SK-N-DZ (cell line): ENCODE measurements around the gene SGF29.
A peak's percentile ranks its signal among the peaks of the same experiment; 100 is the strongest.
"Not testable (repeated sequence)": the region's sequence is repeated elsewhere in the genome, so short reads cannot be mapped to it uniquely, and the experiment has no call there.

ENCODE experiments used
- DNase-seq: peaks from one replicate; pipeline ENCODE4 v3.0.0-alpha.2; 2015; ENCODE audit warnings: low spot score

Gene SGF29

DNA sequence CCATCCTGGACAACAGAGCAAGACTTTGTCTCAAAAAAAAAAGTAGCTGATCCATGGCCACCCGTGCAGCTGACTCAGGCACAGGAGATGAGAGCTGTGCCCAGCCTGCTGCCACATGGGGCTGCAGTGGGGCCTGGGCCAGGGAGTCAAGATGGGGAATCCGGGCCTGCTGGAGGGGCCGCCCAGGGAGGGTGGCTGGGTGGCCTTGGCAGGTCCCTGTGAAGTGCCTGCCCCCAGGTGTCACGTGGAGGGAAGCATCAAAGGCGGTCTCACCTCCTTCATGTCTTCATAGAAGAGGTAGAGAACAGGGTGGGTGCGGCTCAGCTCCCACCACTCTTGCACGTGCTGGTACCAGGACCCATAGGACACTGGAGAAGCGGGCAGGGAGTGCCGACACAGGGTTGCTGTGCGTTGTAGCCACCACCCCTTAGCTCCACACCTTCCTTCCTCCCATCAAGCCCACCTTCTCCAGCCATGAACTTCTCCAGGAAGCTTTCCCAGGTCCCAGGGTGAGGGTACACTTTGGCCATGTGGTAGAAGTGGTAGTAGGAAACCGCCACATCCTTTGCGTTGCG is 39.3 kb downstream of the SGF29 start:
- no peak for DNase-seq

DNA sequence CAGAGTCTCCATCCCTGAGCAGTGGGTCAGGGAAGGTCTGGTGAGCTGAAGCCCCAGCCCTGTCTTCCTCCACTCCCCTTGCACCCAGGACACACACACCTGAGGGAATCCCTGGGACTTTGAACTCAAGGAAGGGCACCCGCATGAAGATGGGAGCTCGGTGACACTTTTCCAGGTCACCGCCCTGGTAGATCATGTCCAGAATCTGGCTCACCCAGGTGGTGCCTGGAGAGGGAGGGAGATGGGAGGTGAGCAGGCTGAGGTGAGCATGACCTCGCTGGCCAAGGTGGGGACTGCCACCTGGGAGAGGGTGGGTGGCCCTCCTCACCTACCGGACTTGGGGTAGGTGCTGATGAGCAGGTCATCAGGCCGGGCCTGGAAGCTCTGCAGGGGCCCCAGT is 41.7 kb downstream of the SGF29 start:
- DNase-seq, result not testable (repeated sequence)

DNA sequence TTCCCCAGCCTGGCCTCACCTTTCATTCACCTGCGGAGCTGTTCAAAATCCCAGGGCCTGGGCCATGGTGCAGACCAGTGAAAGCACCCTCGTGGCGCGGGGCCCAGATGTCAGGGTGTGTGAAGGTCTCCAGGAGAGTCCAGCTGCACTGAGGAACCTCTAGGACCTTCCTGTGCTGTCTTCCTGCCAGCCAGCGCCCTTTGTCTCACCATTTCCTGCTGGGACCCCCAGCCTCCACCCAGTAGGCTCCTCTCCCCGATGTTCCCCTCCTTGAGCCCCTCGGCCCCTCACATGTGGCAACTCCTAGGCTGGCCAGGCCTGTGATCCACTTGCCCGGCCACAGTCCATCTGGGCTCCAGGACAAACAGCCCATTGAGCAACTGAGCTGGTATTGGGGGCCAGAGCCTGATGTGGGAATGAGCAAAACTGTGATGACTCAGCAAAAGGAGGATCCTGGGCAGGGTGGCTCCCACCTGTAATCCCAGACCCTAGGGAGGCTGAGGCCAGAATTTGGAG is 42.5 kb downstream of the SGF29 start:
- DNase-seq, result no peak

DNA sequence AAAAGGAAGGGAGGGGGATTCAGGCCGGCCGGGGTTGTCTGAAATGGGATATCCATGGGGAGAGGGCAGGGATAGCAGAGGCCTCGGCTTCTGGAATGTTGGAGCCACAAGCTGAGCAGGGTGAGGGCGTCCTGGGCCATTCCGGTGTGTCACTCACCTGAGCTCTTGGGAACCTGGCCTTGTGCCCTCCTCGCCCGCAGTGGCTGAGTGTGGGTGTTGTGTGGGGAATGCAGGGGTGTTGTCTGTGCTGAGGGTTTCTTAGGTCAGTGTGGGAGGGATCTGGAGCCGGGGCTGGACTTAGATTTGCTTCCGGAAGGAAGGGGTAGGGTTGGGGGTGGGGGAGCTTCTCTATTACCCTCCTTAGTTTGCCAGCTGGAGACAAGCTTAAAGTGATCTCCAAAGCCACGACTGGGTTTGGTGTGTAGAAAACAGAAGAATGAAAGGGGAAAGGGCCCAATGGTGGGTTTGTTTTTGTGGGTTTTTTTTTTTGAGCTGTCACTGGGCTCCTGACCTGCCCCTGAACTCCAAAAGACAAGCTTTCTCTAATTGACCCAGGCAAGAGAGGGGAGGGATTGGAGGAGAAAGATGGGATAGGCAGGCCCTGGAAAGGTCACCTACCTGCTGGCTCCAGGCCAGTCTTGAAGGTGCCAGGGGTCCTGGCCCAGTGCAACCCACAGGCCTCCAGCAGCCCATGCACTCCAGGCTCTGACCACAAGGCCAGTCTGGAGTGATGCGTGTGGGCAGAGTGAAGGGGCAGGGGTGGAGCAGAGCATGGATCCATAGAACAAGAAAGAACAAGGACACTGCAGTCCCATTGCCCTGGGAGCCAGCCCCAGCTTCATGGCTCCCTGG is 43.3 kb downstream of the SGF29 start, which contains the start of gene SULT1A2:
Gene SULT1A2 (minus strand): TSS at position 211 of the 852 bp plus-strand sequence. CDS start 1,120 bp downstream, outside the sequence.
- no peak for DNase-seq

DNA sequence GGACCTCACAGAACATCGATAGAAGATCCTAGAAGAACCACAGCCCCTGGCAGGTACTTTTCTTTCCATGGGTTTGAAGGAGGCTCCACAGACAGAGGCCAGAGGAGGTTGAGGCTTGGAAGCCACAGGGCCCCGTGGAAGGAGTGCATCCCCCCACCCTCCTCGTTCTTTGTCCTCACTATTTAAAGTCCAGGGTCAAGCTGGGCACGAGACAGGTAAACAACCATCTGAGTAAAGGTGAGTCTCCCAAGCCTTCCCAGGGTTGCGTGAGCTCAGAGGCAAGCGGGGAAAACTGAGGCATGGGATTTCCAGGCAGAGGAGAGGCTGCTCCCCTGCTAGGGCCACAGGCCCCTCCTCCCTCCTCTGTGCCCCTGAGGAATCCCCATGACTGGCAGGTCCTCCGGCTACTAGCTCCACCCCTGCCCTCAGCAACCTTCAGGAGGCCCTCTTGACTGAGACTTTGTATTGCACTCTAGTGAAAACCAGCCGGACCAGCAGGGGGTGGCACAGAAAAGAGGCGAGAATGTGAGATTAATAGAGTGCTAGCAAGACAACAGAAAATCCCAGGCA is 44.1 kb downstream of the SGF29 start:
- peak; percentile 37 for DNase-seq

DNA sequence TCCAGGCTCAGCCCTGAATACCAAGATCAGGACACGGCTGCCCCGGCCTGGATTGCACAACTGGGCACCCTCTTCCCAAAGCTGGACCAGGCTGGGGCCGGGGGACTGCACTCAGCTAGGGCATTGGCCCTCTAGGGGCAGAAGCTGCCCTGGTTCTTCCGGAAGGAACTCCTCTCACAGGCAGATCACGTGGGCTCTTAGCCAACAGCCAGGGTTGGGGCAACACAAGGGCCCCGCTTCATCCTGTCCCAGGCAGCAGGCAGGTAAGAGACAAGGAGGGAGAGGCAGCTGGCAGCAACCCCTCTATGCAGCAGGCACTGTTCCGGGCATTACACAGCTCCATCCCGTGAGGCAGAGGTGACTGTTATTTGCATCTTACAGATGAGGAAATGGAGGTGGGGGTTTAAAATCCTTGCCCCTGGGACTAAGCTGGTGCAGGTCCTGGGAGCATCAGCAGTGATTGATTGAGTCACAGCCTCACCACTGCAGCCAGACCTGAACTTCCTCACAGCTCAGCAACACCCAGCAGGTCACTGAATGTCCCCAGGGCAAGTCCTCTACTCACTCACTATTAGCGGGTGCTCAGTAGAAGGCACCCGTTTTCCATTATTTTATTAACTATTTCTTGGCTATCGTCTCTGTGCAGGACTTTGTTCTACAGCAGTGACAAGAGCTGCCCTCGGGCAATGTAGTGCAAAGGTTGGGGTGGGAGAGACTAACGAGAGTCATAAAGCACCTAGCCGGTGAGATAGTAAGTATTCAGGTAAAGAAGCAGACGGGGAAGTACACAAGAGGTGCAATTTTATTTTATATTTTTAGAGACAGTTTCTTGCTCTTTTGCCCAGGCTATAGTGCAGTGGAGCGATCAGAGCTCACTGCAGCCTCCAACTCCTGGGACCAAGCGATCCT is 45.9 kb downstream of the SGF29 start:
- not testable (repeated sequence) for DNase-seq

DNA sequence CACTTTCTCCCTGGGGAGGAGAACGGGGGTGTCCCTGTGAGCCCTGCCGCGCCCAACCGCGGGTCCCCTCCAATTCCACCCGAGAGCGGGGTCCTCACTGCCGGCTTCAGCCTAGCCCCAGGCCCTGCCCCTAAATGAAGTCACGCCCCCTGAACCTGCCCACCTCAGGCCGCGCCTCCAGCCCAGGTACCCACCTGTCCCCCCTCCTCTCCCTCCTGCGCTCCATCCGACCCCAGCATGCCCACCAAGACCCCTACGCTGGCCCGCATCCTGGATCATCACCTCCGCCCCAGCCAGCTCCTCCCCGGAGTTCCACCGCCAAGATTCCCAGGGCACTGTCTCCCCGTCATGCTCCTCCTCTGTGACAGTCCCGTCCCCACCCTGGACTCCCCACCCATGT is 47.2 kb downstream of the SGF29 start:
- DNase-seq, result not testable (repeated sequence)

DNA sequence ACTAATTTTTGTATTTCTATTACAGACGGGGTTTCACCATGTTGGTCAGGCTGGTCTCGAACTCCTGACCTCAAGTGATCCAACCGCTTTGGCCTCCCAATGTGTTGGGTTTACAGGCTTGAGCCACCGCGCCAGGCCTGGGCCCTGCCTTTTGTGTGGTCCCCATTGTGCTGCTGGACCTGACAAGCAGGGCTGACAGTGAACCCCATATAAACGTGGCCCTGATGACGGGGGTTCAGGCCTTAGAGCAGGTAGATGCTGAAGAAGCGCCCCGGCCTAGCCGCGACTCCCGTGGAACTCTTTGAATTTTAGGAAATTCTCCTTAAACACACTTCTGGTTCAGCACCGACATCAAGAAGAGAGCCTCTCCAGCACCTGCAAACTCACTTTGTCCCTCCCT is 47.9 kb downstream of the SGF29 start:
- DNase-seq, result not testable (repeated sequence)

DNA sequence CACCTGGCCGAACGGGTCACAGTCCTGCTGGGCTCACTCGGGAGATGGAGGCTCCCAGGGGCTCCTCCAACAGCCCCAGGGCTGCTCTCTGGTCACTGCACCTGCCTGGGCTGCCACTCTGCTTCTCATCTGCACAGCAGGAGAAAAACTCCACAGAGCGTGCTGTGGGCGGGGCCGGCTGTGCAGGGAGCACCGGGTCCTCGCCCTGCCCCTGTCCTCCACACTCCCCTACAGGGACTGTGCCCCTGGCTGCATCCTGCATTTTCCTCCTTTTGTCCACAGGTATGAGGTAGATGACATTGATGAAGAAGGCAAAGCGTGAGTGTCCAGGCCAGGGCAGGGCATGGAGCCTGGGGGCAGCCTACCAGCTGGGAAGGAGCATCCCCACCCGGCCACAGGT is 48.3 kb downstream of the SGF29 start:
- not testable (repeated sequence) for DNase-seq

DNA sequence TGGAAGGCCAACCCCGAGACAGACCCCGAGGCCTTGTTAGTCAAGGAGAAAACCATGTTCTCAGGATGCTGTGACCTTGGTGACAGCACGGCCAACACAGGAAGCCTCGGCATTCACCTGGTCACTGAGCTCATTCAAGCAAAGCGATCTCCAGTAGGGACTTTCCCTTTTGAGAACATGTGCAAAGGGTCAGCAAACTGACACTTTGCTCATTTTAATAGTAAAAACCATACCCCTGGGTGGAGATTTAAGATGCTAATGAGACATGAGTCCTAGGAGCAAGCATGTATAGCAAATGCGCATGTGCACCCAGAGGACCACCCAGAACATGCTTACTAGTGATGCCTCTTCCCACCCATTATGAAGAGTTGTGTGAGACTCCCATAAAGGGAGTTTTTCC is 48.8 kb downstream of the SGF29 start:
- no peak for DNase-seq

DNA sequence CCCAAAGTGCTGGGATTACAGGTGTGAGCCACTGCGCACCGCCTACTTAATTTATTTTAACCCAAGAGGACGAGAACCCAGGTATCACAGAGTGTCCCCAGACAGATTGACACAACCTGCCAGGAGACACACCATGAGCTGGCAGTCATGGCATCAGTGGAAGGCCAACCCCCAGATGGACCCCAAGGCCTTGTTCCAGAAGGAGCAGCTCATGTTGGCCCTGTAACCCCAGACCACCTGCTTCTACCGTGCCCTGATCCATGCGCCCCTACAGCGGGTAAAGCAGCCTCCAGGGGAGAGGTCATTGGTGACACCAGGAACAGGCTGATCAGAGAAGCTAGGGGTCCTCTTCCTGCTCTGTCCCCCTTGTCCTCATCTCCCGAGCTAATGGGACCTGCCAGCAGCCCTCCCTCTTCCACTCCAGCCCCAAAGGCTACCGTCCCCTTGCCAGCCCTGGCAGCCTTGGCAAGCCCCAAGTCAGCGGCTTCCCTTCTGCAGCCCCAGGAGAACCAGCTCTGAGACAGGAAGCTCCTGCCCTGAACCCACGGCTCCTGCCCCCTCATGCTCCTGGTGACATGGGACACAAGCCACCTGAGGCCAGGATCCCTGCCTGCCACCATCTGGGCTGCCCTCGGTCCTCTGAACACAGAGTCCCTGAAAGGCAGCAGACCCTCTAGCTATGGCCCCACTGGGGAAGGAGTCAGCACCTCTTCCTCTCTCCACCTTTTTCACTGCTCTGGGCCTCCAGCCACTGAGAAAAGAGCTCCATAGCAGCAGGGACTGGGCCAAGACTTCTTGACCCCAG is 49.9 kb downstream of the SGF29 start:
- no peak for DNase-seq

DNA sequence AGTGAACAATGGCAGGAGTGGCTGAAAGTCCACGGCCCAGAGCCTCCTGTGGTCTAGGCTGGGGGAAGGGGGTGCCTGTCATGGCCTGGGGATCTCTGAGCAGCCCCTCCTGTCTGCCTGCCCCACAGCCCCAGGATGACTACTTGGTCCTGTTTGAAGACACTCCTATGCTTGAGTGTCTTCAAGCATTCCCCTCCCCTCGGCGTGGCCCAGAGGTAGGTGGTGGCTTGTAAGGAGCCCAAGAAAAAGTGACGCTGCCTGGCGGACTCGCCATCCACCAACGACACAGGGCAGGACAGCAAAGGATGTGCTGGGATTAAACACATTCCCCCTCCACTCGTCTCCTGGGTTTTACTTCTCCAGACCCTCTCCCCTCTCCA is 50.5 kb downstream of the SGF29 start:
- DNase-seq, result no peak

DNA sequence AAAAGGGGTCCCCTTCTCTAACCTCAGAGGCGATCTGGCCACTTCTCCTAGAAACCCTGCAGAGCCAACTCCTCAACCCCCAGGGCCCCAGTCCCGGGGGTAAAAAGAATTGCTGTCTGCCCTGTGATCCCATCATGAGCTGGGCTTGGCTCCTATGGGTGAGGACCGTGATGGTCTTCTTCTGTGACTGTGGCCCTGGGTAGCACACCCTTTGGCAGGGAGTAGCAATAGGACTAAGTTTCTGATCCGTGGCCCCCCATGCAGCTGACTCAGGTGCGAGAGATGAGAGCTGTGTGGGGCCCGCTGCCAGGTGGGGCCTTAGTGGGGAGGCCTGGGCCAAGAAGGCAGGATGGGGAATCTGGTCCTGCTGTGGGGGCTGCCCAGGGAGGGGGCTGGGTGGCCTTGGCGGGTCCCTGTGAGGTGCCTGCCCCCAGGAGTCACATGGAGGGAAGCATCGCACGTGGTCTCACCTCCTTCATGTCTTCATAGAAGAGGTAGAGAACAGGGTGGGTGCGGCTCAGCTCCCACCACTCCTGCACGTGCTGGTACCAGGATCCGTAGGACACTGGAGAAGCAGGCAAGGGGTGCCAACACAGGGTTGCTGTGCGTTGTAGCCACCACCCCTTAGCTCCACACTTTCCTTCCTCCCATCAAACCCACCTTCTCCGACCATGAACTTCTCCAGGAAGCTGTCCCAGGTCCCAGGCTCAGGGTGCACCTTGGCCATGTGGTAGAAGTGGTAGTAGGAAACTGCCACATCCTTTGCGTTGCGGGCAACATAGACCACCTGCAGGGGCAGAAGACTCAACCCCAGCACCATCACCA is 52.8 kb downstream of the SGF29 start:
- DNase-seq, result no peak

DNA sequence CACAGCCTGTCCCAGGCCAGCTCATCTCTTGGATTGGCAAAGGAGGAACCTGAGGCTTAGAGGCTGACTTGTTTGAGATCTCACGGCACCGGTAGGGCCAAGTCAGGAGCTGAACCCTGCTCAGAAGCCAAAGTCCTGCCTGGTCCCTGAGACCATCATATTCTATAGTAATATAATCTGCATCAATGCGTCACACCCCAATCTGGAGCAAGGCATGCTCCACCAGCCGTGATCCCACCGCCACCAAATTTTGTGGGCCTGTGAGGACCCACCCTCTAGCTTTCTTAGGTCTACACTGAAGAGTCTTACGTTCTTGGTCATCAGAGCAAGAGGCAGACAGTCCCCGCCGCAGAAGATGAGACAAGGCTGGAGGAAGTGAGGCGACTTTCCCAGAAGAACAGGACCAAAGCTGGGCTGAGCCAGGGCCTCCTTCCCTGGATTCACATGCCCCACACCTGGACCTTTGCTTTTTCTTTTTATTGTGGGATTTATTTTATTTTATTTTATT is 53.5 kb downstream of the SGF29 start:
- DNase-seq, result no peak

DNA sequence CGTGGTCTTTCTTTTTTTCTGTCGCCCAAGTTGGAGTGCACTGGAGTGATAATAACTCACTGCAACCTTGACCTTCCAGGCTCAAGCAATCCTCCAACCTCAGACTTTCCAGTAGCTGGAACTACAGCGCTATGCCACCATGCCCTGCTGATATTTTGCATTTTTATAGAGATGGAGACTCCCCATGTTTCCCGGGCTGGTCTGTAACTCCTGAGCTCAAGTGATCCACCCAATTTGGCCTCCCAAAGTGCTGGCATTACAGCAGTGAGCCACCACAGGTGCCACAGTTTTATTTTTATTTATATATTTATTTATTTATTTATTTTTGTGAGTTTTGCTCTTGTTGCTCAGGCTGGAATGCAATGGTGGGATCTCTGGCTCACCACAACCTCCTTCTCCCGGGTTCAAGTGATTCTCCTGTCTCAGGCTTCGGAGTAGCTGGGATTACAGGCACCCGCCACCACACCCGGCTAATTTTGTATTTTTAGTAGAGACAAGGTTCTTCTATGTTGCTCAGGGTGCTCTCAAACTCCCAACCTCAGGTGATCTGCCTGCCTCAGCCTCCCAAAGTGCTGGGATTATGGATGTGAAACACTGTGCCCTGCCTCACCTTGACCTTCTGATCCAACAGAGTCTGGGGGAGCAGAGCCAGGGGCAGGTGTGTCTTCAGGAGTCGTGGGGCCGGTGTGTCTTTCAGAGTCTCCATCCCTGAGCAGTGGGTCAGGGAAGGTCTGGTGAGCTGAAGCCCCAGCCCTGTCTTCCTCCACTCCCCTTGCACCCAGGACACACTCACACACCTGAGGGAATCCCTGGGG is 54.2 kb downstream of the SGF29 start:
- DNase-seq, result not testable (repeated sequence)

DNA sequence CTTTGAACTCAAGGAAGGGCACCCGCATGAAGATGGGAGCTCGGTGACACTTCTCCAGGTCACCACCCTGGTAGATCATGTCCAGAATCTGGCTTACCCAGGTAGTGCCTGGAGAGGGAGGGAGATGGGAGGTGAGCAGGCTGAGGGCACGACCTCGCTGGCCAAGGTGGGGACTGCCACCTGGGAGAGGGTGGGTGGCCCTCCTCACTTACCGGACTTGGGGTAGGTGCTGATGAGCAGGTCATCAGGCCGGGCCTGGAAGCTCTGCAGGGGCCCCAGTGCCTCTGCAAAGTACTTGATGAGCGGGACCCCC is 54.7 kb downstream of the SGF29 start:
- not testable (repeated sequence) for DNase-seq

DNA sequence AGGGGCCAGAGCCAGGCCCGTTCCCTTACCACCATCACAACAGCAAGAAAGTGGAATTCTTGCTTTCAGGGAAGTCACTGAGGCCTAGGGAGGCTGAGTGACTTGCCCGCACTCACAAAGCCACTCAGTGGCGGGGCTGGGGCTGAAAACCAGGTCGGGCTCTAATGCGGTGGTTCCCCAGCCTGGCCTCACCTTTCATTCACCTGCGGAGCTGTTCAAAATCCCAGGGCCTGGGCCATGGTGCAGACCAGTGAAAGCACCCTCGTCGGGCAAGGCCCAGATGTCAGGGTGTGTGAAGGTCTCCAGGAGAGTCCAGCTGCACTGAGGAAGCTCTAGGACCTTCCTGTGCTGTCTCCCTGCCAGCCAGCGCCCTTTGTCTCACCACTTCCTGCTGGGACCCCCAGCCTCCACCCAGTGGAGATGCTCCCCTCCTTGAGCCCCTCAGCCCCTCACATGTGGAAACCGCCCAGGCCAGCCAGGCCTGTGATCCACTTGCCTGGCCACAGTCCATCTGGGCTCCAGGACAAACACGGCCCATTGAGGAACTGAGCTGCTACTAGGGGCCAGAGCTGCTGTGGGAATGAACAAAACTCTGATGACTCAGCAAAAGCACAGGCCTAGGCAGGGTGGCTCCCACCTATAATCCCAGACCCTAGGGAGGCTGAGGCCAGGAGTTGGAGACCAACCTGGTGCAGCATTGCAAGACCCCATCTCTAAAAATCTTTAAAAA is 55.3 kb downstream of the SGF29 start:
- not testable (repeated sequence) for DNase-seq
